Fibroblast of the aortic adventitia (primary cell): Measurements from ENCODE around the gene COQ3. TPM values are rescaled to one million over a fixed set of nuclear protein-coding genes. Genes with fewer than 3 reads are reported as not detected.

ENCODE experiments used
- DNase-seq: peaks from one replicate; pipeline ENCODE4 v3.0.0-alpha.2; 2010; ENCODE audit warnings: low read depth
- H3K4me3 ChIP-seq: 2 replicates; pipeline ENCODE4 v1.5.1; 2011; ENCODE audit warnings: low read depth, mild to moderate bottlenecking, control low read depth, low read length, moderate library complexity
- total RNA-seq: library from RNA; depleted of rRNA; stranded (reverse); fragments of >200 nt; gene quantifications from 2 replicates; pipeline ENCODE4 v1.2.3, GENCODE V29; 2012; ENCODE audit warnings: low replicate concordance
- TF ChIP-seq, protein P1 (sequence below): IDR thresholded peaks from 2 replicates; pipeline ENCODE4 v1.5.1; 2011; ENCODE audit warnings: mild to moderate bottlenecking, low read length, control low read depth, inconsistent platforms; ENCODE audit not compliant: insufficient read depth

The COQ3 gene
- total RNA-seq, 1 donor = 8.9 TPM

DNA sequence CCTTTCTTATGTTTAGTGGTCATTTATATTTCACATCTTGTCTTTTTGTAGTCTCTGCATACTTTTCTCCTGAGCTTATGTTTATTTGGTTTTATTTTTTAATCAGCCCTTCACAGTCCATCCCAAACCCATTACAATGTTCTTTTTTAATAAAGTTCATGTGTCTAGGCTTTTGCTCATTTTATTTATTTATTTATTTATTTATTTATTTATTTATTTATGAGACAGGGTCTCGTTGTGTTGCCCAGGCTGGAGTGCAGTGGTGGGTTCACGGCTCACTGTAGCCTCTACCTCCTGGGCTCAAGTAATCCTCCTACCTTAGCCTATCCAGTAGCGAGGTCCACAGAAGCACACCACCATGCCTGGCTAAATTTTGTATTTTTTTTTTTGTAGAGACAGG is 3.1 kb downstream of the COQ3 start:
- TF ChIP-seq, protein P1, sequence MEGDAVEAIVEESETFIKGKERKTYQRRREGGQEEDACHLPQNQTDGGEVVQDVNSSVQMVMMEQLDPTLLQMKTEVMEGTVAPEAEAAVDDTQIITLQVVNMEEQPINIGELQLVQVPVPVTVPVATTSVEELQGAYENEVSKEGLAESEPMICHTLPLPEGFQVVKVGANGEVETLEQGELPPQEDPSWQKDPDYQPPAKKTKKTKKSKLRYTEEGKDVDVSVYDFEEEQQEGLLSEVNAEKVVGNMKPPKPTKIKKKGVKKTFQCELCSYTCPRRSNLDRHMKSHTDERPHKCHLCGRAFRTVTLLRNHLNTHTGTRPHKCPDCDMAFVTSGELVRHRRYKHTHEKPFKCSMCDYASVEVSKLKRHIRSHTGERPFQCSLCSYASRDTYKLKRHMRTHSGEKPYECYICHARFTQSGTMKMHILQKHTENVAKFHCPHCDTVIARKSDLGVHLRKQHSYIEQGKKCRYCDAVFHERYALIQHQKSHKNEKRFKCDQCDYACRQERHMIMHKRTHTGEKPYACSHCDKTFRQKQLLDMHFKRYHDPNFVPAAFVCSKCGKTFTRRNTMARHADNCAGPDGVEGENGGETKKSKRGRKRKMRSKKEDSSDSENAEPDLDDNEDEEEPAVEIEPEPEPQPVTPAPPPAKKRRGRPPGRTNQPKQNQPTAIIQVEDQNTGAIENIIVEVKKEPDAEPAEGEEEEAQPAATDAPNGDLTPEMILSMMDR = no peak
- DNase-seq = no peak
- no peak overlapping the region for H3K4me3 ChIP-seq

DNA sequence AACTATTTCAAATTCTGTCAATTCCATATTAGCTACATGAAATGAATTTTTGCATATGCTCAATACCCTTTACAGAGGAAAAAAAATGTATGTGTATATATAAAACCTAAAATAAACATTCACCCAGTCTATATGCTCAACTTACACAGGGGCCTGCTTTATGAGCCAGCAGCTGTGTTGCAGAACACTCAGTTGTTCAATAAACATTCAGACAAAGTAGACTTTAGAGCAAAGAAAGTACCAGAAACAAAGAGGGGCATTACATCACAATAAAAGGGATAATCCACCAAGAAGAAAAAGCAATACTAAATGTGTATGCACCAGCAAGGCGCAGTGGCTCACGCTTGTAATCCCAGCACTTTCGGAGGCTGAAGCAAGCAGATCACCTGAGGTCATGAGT is 9.5 kb downstream of the COQ3 start:
- TF ChIP-seq, protein P1 = no peak
- DNase-seq = no peak
- H3K4me3 ChIP-seq = no peak overlapping the region

DNA sequence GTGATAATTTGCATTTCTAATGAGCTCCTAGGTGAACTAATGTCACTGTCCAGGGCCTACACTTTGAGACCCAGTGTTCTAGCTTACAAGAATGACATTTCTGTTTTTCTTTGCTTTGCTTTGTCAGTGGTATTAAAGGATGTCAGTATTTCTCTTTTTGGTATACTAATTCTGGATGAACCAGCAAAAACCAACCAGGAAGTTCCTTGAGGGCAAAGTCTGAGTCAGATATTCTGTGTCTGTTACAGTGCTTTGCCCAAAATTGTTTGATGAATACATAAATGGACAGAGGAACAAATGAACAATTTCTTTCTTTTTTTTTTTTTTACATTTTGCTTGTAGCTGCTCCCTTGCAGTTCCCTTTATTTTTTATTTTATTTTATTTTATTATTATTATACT is 15.4 kb downstream of the COQ3 start:
- H3K4me3 ChIP-seq = no peak overlapping the region
- TF ChIP-seq, protein P1 = no peak
- DNase-seq = no peak

DNA sequence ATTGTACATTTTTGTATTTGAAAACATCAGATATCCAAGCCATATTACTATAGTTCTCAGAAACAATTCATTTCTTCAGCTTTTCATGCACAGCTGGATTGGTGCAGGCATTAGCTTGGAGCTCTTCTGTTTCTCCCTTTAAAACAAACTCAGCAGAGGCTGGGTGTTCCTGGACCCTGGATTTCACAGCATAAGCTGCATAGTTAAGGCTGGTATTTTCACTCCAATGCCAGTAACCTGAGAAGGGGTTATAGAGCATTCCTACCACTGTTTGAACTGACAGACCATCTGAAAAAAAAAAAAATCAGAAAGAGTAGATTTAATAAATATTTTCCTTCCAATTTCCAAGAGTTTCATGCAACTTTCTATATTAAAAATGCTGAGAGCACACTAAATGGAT is 24.5 kb downstream of the COQ3 start:
- DNase-seq = no peak
- H3K4me3 ChIP-seq = no peak overlapping the region
- TF ChIP-seq, protein P1 = no peak

DNA sequence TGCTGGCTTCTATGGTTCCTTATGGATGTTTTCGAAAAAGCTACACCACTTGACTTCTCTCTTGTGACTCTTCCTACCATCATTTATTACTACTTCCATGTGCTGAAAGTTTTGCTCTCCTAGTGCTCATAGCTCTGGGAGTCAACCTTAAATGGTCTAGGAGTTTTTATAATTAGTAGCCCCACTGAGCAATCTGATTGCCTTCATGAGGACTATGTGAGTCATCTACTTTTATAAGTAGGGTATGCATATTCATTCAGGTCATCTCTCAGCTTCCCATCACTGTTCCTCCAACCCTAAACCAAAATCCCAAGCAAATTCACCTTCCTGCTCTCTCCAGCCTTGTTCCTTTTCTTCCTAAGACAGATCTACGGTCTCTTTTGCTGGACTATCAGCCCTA is 27.1 kb downstream of the COQ3 start:
- TF ChIP-seq, protein P1 = no peak
- DNase-seq = no peak
- no peak overlapping the region for H3K4me3 ChIP-seq

DNA sequence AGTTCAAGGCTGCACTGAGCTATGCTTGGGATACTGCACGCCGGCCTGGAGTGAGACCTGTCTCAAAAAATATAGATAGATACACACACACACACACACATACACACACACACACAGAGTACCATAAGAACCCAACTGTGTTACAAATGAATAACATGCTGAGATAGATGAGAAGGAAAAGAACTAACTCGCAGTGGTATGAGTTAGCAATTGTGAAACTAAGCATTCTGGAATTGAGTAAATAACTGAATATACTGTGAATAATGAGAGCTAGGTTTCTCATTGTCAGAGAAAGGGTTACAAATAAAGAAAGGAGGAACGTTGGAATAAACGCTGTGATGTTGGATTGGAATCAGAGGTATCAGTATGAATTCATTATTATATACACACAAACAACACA is 30.0 kb downstream of the COQ3 start:
- no peak for DNase-seq
- TF ChIP-seq, protein P1 = no peak
- H3K4me3 ChIP-seq = no peak overlapping the region

DNA sequence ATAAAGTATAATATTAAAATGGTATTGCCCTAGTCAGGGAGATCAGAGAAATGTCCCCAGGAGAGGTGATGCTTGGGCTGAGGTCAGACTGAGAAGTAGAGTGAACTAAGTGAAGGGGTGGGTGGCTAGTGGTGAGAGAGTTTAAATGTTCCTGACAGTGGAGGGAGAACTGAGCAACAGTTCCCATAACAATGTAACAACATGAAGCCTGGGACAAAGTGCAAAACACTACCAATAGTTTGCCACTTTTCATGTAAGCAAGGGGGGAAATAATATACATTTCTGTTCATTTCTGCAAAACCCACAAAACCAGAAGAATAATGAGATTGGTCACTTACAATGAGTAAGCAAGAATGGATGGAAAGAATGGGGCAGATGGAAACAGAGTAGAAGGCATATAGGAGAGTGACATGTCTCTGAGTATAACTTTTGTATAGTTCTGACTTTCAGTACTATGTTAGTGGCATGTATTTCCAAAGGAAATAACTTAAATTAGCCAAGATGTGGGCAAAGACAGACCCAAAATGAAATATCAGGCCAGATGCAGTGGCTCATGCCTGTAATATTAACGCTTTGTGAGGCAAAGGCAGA is 31.2 kb downstream of the COQ3 start:
- TF ChIP-seq, protein P1 = no peak
- H3K4me3 ChIP-seq = no peak overlapping the region
- no peak for DNase-seq
